Activated CD8-positive, alpha-beta memory T cell treated with anti-CD3 and anti-CD28 coated beads, Interleukin-2, amount 10 ng/mL, durations not matched to agents 7 days and 5 days (primary cell): ENCODE measurements around the gene COL26A1. TPM values are rescaled to one million over a fixed set of nuclear protein-coding genes. Genes with fewer than 3 reads are reported as not detected.
"Not testable (repeated sequence)": the region's sequence is repeated elsewhere in the genome, so short reads cannot be mapped to it uniquely, and the experiment has no call there.

Experiments
- ATAC-seq: fragments of 150-1000 bp; cut with Tn5 transposase; one replicate; pipeline ENCODE4 v1.10.0; 2021; ENCODE audit warnings: moderate library complexity
- CTCF ChIA-PET: fragments of 350-600 bp; sonication (Branson Sonifier 250); formaldehyde crosslinking; loops from one replicate; lab custom pipeline; 2021; ENCODE audit warnings: antibody characterized with exemption; lab: Charles Lee
- DNase-seq: peaks from one replicate; pipeline ENCODE4 v3.0.0-alpha.2; 2020
- H3K27ac Mint-ChIP-seq: one replicate; pipeline ENCODE4 v1.8.0; 2021; ENCODE audit warnings: mild to moderate bottlenecking, mixed read lengths
- H3K27me3 Mint-ChIP-seq: one replicate; pipeline ENCODE4 v1.8.0; 2021; ENCODE audit warnings: mixed read lengths
- H3K36me3 Mint-ChIP-seq: one replicate; pipeline ENCODE4 v1.8.0; 2021; ENCODE audit warnings: mild to moderate bottlenecking, mixed read lengths
- H3K4me1 Mint-ChIP-seq: one replicate; pipeline ENCODE4 v1.8.0; 2021; ENCODE audit warnings: mixed read lengths
- H3K4me3 Mint-ChIP-seq: one replicate; pipeline ENCODE4 v1.8.0; 2021; ENCODE audit warnings: mild to moderate bottlenecking, moderate library complexity, mixed read lengths
- H3K9me3 Mint-ChIP-seq: one replicate; pipeline ENCODE4 v1.8.0; 2022; ENCODE audit warnings: low read depth, mixed read lengths
- total RNA-seq, 2 experiments: library from RNA; stranded (reverse); gene quantifications; one replicate each; pipeline ENCODE4 v1.2.3, GENCODE V29; 2021

Gene COL26A1
- total RNA-seq, 2 experiments from 2014 or later: not detected

DNA sequence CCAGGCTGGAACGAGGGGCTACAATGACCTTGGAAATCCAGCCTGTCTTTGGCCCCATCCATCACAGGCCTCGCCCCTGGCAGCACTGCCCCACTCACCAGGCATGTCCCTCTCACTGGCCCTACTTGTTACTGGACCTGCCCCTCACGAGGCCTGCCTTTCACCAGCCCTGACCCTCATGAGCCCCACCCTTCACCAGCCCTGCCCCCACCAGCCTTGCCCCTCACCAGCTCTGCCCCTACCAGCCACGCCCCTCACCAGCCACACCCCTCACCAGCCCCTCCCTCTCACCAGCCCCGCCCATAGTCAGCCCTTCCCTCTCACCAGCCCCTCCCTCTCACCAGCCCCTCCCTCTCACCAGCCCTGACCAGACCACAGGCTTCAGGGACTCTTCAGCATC, 57.8 kb downstream of the COL26A1 start:
- H3K9me3 Mint-ChIP-seq: no peaks in the 10 kb centered on the region
- CTCF ChIA-PET: interaction anchor here (2.3 kb wide), 1 partner anchor 9 kb away, joined by 5 read pairs; no protein-coding TSS in a partner anchor
- no peak for DNase-seq
- no peaks in the 10 kb centered on the region for H3K4me1 Mint-ChIP-seq
- peaks cover 6% of the 10 kb centered on the region for H3K27me3 Mint-ChIP-seq
- no peak overlapping the region for H3K27ac Mint-ChIP-seq
- no peak for ATAC-seq
- no peaks in the 10 kb centered on the region for H3K36me3 Mint-ChIP-seq
- H3K4me3 Mint-ChIP-seq: no peak overlapping the region

- H3K27me3 Mint-ChIP-seq: peaks cover under 1% of the 10 kb centered on the region
- no peak overlapping the region for H3K4me3 Mint-ChIP-seq
- DNase-seq: no peak
- H3K4me1 Mint-ChIP-seq: no peaks in the 10 kb centered on the region
- CTCF ChIA-PET: interaction anchor here (0.6 to 2.3 kb wide), 4 partner anchors 11 to 144 kb away, joined by 3 to 5 read pairs (median 3); no protein-coding TSS in a partner anchor
- H3K9me3 Mint-ChIP-seq: no peaks in the 10 kb centered on the region
- no peaks in the 10 kb centered on the region for H3K36me3 Mint-ChIP-seq
- no peak overlapping the region for H3K27ac Mint-ChIP-seq
- no peak for ATAC-seq
Observed at GRCh38 chr7:101422356-101423195, 59.9 kb downstream of the COL26A1 start.

DNA sequence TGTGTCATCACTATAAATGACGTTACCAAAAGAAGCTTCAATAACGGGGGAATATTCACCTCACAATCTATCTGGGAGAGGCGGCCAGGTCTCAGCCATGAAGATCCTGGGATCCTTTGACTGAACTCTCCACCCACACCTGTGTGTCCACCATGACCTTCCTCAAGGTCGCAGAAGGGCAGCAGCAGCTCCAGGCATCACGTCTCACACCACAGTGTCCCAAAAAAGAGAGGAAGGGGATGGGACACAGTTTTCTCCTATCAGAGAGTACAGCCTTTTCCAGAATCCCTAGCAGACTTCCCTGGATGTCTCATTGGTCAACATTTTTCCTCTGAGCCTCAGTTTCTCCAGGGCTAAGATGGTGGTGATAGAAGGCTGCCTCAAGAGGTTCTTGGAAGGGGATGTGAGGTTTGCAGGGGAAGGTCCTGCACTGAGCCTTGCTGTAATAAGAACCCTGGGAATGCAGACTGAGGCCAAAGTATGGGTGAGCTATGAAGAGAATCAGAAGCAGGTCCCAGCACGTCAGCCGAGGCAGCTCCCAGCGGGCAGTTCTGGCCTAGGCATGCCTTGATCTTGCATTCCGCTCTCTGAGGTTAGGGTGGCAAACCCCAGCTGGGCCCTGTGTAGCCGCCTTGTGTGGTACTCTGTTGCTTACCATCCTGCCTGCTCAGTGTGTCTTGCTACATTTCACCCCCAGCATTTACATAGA, 63.8 kb downstream of the COL26A1 start:
- no peak for ATAC-seq
- peaks cover 8% of the 10 kb centered on the region for H3K4me1 Mint-ChIP-seq

DNA sequence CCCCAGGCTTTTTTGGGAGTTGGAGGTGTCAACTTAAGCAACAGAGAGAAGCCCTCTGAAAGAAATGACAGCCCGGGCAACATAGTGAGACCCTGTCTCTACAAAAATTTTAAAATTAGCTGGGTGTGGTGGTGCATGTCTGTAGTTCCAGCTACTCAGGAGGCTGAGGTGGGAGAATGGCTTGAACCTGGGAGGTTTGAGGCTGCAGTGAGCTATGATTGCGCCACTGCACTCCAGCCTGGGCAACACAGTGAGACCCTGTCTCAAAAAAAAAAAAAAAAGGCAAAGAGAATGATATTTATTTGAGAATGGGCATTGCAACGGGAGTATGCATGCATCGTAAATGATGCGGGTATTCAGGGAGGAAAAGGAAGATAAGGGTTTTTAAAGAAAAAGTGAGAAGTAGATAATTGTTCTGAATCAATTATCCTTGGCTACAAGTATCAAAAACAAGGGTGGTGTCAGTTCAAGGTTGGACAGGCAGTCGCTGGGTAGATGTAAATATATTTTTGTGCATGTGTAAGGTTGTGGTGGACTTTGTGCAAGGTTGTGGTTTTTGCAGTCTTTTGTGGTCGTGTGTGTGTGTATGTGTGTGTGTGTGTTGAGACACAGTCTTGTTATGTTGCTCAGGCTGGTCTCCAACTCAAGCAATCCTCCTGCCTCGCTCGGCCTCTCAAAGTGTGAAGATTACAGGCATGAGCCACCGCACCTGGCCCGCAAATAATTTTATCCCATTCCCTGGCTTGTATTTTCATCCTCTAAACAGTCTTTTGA, 65.6 kb downstream of the COL26A1 start:
- ATAC-seq (no peak), DNase-seq (no peak)
- CTCF ChIA-PET: no interaction called here
- H3K4me3 Mint-ChIP-seq: no peak overlapping the region
- H3K9me3 Mint-ChIP-seq: no peaks in the 10 kb centered on the region
- no peak overlapping the region for H3K27ac Mint-ChIP-seq
- peaks cover 21% of the 10 kb centered on the region for H3K27me3 Mint-ChIP-seq
- H3K4me1 Mint-ChIP-seq: peaks cover 8% of the 10 kb centered on the region
- no peaks in the 10 kb centered on the region for H3K36me3 Mint-ChIP-seq

More for the DNA sequence above, 63.8 kb downstream of the COL26A1 start:
- no peaks in the 10 kb centered on the region for H3K36me3 Mint-ChIP-seq
- H3K4me3 Mint-ChIP-seq: no peak overlapping the region
- peaks cover 21% of the 10 kb centered on the region for H3K27me3 Mint-ChIP-seq
- no peak for DNase-seq
- no peak overlapping the region for H3K27ac Mint-ChIP-seq
- no peaks in the 10 kb centered on the region for H3K9me3 Mint-ChIP-seq
- CTCF ChIA-PET: interaction anchor here (1.4 kb wide), 1 partner anchor 14 kb away, joined by 3 read pairs; no protein-coding TSS in a partner anchor

- ATAC-seq (no peak), DNase-seq (no peak)
- peaks cover 23% of the 10 kb centered on the region for H3K27me3 Mint-ChIP-seq
- CTCF ChIA-PET: interaction anchor here (0.7 kb wide), 1 partner anchor 11 kb away, joined by 3 read pairs; no protein-coding TSS in a partner anchor
- no peaks in the 10 kb centered on the region for H3K9me3 Mint-ChIP-seq
- peaks cover 8% of the 10 kb centered on the region for H3K4me1 Mint-ChIP-seq
- no peak overlapping the region for H3K4me3 Mint-ChIP-seq
- H3K36me3 Mint-ChIP-seq: no peaks in the 10 kb centered on the region
- no peak overlapping the region for H3K27ac Mint-ChIP-seq
Observed at GRCh38 chr7:101432316-101432715, 69.6 kb downstream of the COL26A1 start.

DNA sequence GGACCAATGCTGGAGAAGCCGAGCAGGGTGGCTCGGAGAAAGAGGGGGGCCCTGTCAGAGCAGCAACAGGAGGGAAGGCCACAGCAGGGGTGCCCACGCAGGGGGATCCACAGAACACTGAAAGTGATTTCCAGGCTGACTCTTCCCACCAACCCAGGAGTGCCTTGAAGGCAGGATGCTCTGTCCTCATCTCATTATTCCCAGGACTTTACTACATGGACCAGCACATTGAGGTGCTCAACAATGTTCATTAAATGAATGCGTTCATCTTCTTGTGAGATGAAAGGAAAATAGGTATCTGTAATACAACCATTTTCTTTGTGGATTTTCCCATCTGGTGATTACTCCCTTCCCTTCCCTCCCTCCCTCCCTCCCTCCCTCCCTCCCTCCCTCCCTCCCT, 71.0 kb downstream of the COL26A1 start:
- Mint-ChIP-seq H3K9me3 (no peaks in the 10 kb centered on the region), H3K4me1 (peaks cover 3% of the 10 kb centered on the region), H3K4me3 (no peak overlapping the region), H3K27me3 (peaks cover 13% of the 10 kb centered on the region), H3K27ac (no peak overlapping the region), H3K36me3 (no peaks in the 10 kb centered on the region)
- CTCF ChIA-PET: no interaction called here
- ATAC-seq (no peak), DNase-seq (no peak)

GRCh38 chr7:101434155-101434554, 71.5 kb downstream of the COL26A1 start:
- H3K36me3 Mint-ChIP-seq, H3K4me1 Mint-ChIP-seq, H3K9me3 Mint-ChIP-seq, H3K27ac Mint-ChIP-seq, H3K4me3 Mint-ChIP-seq, CTCF ChIA-PET, DNase-seq, ATAC-seq: not testable (repeated sequence)
- H3K27me3 Mint-ChIP-seq: peaks cover 12% of the 10 kb centered on the region

GRCh38 chr7:101435461-101436220, 73.0 kb downstream of the COL26A1 start:
- H3K4me3 Mint-ChIP-seq: no peak overlapping the region
- ATAC-seq: no peak
- CTCF ChIA-PET: no interaction called here
- no peaks in the 10 kb centered on the region for H3K9me3 Mint-ChIP-seq
- peaks cover 5% of the 10 kb centered on the region for H3K27me3 Mint-ChIP-seq
- H3K4me1 Mint-ChIP-seq: no peaks in the 10 kb centered on the region
- DNase-seq: no peak
- no peaks in the 10 kb centered on the region for H3K36me3 Mint-ChIP-seq
- no peak overlapping the region for H3K27ac Mint-ChIP-seq

DNA sequence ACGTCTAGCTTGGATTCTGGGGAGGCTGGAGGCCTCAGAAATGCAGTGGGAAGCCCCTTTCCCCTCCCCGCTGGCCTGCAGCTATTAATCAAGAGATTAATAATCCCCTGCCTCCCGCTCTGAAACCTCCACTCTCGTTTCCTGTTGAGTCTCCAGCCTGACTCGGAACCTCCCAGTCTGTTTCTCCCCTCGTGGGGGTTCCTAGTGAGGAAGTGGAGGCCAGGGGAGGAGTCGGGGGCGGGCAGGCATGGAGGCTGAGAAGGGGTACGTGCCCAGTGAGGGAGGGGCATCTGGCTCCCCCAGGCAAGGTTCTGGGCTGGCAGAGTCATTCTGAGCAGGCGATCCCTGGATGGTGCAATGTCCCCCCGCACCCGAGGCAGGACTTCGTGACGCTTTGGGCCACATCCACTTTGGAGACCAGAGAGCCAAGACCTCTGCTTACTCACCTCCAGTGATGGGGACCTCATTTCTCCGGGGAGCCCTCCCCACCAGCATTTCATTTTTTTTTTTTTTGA, 73.6 kb downstream of the COL26A1 start:
- no peaks in the 10 kb centered on the region for H3K9me3 Mint-ChIP-seq
- ATAC-seq (no peak), DNase-seq (no peak)
- peaks cover 4% of the 10 kb centered on the region for H3K27me3 Mint-ChIP-seq
- no peak overlapping the region for H3K4me3 Mint-ChIP-seq
- no peak overlapping the region for H3K27ac Mint-ChIP-seq
- H3K4me1 Mint-ChIP-seq: no peaks in the 10 kb centered on the region
- CTCF ChIA-PET: no interaction called here
- no peaks in the 10 kb centered on the region for H3K36me3 Mint-ChIP-seq

DNA sequence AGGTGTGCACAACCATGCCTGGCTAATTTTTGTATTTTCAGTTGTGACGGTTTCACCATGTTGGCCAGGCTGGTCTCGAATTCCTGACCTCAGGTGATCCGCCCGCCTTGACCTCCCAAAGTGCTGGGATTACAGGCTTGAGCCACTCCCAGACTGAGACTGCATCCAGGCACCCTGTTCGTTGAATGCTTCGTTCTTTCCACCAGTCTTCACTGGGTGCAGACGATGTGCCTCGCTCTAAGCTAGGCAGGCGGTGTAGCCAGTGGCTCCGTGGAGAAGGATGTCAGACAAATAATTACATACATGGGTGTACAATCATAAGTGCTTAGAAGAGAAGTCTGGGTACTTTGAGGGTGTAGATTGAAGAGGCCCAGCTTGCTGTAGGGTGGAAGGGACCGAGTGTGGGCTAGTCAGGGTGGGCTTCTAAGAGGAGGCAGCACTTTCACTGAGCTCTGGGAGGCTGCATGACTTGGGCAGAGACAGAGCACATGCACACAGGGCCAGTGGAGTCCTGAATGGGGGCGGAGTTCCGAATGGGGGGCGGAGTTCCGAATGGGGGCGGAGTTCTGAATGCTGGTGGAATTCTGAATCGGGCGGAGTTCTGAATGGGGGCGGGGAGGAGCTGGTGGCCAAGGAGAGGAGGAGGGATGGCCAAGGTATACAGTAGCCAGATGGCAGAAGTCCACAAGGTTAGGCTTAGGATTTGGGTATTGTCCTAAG, 74.3 kb downstream of the COL26A1 start:
- H3K4me3 Mint-ChIP-seq: no peak overlapping the region

GRCh38 chr7:101441890-101442289, 79.2 kb downstream of the COL26A1 start:
- CTCF ChIA-PET: no interaction called here

More for the DNA sequence above, 74.3 kb downstream of the COL26A1 start:
- H3K36me3 Mint-ChIP-seq: no peaks in the 10 kb centered on the region
- peaks cover 8% of the 10 kb centered on the region for H3K27me3 Mint-ChIP-seq
- ATAC-seq (no peak), DNase-seq (no peak)
- H3K9me3 Mint-ChIP-seq: no peaks in the 10 kb centered on the region
- no peaks in the 10 kb centered on the region for H3K4me1 Mint-ChIP-seq
- no peak overlapping the region for H3K27ac Mint-ChIP-seq
- CTCF ChIA-PET: no interaction called here

More at GRCh38 chr7:101441890-101442289, 79.2 kb downstream of the COL26A1 start:
- Mint-ChIP-seq H3K27ac (no peak overlapping the region), H3K4me1 (peaks cover 3% of the 10 kb centered on the region), H3K4me3 (no peak overlapping the region), H3K36me3 (no peaks in the 10 kb centered on the region), H3K9me3 (no peaks in the 10 kb centered on the region), H3K27me3 (peaks cover 11% of the 10 kb centered on the region)
- ATAC-seq (no peak), DNase-seq (no peak)
